Esophagus squamous epithelium (tissue), 5 donors: ENCODE data around the gene MID1IP1. TPM values are rescaled to one million over a fixed set of nuclear protein-coding genes. Genes with fewer than 3 reads are reported as not detected.

Experiments used
- DNase-seq: peaks from one replicate; lab custom pipeline; 2025; lab: John Stamatoyannopoulos, UW
- H3K27ac ChIP-seq, 4 donors: fragments of 200-600 bp; sonication (generic); one replicate each; pipeline ENCODE4 v1.5.1; 2016 to 2019; ENCODE audit warnings: mild to moderate bottlenecking in 1 of 4
- H3K27me3 ChIP-seq, 4 donors: fragments of 200-600 bp; sonication (generic); 1 replicate in 3 of 4; 2 replicates in 1 of 4; pipeline versions ENCODE4 v1.5.1 to v1.6.0; 2017 to 2021; ENCODE audit warnings: antibody characterized with exemption in 1 of 4
- H3K36me3 ChIP-seq, 3 donors: fragments of 200-600 bp; sonication (generic); one replicate each; pipeline ENCODE4 v1.5.1; 2016 to 2019
- H3K4me1 ChIP-seq, 3 donors: fragments of 200-600 bp; sonication (generic); one replicate each; pipeline ENCODE4 v1.5.1; 2017 to 2019
- H3K4me3 ChIP-seq, 4 donors: fragments of 200-600 bp; sonication (generic); 1 replicate in 3 of 4; 2 replicates in 1 of 4; pipeline ENCODE4 v1.5.1; 2016 to 2019; ENCODE audit warnings: mild to moderate bottlenecking in 2 of 4, moderate library complexity in 1 of 4
- H3K9me3 ChIP-seq, 3 donors: fragments of 200-600 bp; sonication (generic); one replicate each; pipeline ENCODE4 v1.5.1; 2016 to 2019
- POLR2A ChIP-seq, 4 donors: fragments of 450-650 bp; IDR thresholded peaks; one replicate each; pipeline ENCODE4 v1.6.1; 2017; ENCODE audit warnings: antibody characterized with exemption in 4 of 4, mild to moderate bottlenecking in 4 of 4, moderate library complexity in 3 of 4
- whole genome bisulfite sequencing, 2 donors: methylation state at CpG; one replicate each; pipeline ENCODE4 v1.1.5; 2018; 5-methylcytosine and 5-hydroxymethylcytosine counted together
- intact Hi-C: fragments of 100-400 bp; cut with DNase I; formaldehyde crosslinking; loops from one replicate; pipeline ENCODE4 v1.15.0; 2022
- total RNA-seq, 4 donors: library from RNA; depleted of rRNA; stranded (reverse); fragments of >200 nt; gene quantifications; one replicate each; pipeline ENCODE4 v1.1.0, GENCODE V29; 2016
- TF ChIP-seq, protein P1 (sequence below), 6 experiments: fragments of 450-650 bp in 4 of 6; fragments of 200-600 bp in 2 of 6; sonication (generic) in 2 of 6; IDR thresholded peaks; one replicate each; pipeline ENCODE4 v1.5.1; 2016 to 2019; ENCODE audit warnings: antibody characterized with exemption in 6 of 6, mild to moderate bottlenecking in 4 of 6, moderate library complexity in 4 of 6
- donor health status: DM: yes; HTN: yes; CAD: no.

Gene MID1IP1
- total RNA-seq, 4 donors from 2014 or later: 42.6 to 56.1 (median 49.8) TPM

DNA sequence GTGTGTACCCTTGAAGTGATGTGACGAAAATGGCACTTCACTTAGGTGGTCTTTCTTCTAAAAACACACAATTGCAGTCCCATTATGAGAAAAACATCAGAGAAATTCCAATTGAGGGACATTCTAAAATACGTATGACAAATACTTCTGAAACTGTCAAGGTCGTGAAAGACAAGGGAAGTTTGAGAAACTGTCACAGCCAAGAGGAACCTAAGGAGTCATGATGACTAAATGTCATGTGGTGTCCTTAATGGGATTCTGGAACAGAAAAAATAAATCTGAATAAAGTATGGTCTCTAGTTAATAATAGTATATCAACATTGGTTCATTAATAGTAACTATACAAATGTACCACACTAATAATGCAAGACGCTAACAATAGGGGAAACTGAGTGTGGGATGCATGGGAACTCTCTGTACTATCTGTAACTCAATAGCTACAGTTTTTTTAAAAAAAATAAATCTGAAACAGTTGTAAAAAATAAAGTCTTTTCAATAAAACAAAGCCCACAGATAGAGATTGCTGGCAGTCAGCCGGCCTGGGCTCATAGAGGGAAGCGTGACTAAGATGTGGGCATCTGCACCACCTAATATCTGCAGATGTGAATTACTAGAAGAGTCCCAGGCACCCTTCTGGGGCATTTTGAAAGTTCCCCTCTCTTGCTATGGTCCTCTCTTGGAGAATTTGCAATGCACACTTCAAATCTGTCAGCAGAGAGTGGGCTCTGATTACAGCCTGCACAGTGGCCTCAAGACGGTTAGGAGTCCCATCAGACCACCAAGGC lies 47.6 kb downstream of the MID1IP1 start:
- TF ChIP-seq, protein P1, sequence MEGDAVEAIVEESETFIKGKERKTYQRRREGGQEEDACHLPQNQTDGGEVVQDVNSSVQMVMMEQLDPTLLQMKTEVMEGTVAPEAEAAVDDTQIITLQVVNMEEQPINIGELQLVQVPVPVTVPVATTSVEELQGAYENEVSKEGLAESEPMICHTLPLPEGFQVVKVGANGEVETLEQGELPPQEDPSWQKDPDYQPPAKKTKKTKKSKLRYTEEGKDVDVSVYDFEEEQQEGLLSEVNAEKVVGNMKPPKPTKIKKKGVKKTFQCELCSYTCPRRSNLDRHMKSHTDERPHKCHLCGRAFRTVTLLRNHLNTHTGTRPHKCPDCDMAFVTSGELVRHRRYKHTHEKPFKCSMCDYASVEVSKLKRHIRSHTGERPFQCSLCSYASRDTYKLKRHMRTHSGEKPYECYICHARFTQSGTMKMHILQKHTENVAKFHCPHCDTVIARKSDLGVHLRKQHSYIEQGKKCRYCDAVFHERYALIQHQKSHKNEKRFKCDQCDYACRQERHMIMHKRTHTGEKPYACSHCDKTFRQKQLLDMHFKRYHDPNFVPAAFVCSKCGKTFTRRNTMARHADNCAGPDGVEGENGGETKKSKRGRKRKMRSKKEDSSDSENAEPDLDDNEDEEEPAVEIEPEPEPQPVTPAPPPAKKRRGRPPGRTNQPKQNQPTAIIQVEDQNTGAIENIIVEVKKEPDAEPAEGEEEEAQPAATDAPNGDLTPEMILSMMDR (IDR thresholded peaks at IDR 0.05): no peak
- no peak for TF ChIP-seq POLR2A (IDR thresholded peaks at IDR 0.05)
- WGBS, 2 donors: 71 to 87% methylated on average over 6 to 7 of the region's 7 CpGs
- intact Hi-C loops: no loop called here
- Histone ChIP-seq H3K27ac (no peak overlapping the region), H3K36me3 (no peaks in the 10 kb centered on the region), H3K4me3 (no peak overlapping the region), H3K4me1 (no peaks in the 10 kb centered on the region), H3K27me3 (no peaks in the 10 kb centered on the region), H3K9me3 (no peaks in the 10 kb centered on the region)
- DNase-seq: no peak

- TF ChIP-seq, protein P1 (IDR thresholded peaks at IDR 0.05): no peak
- TF ChIP-seq POLR2A (IDR thresholded peaks at IDR 0.05): no peak
Measured at GRCh38 chrX:38850807-38851544, 49.7 kb downstream of the MID1IP1 start.

DNA sequence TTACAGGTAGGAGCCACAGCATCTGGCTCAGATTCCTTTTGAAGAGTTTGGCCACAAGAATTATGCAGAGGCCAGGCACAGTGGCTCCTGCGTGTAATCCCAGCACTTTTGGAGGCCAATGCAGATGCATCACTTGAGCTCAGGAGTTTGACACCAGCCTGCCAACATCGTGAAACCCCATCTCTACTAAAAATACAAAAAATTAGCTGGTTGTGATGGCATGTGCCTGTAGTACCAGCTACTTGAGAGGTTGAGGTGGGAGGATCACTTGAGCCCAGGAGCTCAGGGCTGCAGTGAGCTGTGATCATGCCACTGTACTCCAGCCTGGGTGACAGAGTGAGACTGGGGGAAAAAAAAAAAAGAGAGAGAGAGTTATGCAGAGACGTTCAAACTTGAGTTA lies 53.0 kb downstream of the MID1IP1 start:
- intact Hi-C loops: no loop called here
- WGBS, 2 donors: 60 to 61% methylated on average over 2 to 3 of the region's 3 CpGs
- H3K4me3 ChIP-seq: no peak overlapping the region

More at GRCh38 chrX:38850807-38851544, 49.7 kb downstream of the MID1IP1 start:
- WGBS, 2 donors: 75 to 83% methylated on average over 6 of the region's 6 CpGs
- DNase-seq: no peak
- H3K4me1 ChIP-seq: no peaks in the 10 kb centered on the region
- no peaks in the 10 kb centered on the region for H3K27me3 ChIP-seq
- intact Hi-C loops: no loop called here
- H3K9me3 ChIP-seq: no peaks in the 10 kb centered on the region
- H3K4me3 ChIP-seq: no peak overlapping the region
- H3K27ac ChIP-seq: no peak overlapping the region
- no peaks in the 10 kb centered on the region for H3K36me3 ChIP-seq

More for the DNA sequence above, 53.0 kb downstream of the MID1IP1 start:
- no peak overlapping the region for H3K27ac ChIP-seq
- no peak for DNase-seq
- no peak for TF ChIP-seq POLR2A (IDR thresholded peaks at IDR 0.05)
- no peaks in the 10 kb centered on the region for H3K4me1 ChIP-seq
- H3K36me3 ChIP-seq: no peaks in the 10 kb centered on the region
- H3K27me3 ChIP-seq: no peaks in the 10 kb centered on the region
- no peaks in the 10 kb centered on the region for H3K9me3 ChIP-seq

Other genes with a start within 250 kb of the MID1IP1 start
- 10 to 100 TPM; 23.9 to 40.0 (median 33.8) TPM for gene TSPAN7, start 239.9 kb upstream of the MID1IP1 start, total RNA-seq